Muscle layer of duodenum (tissue), 2 donors: ENCODE data around the gene CIPC.

Experiments
- H3K27ac ChIP-seq: one replicate; pipeline ENCODE4 v1.7.0; 2013; ENCODE audit warnings: mild to moderate bottlenecking, low read length
- H3K27me3 ChIP-seq: one replicate; pipeline ENCODE4 v1.7.0; 2013; ENCODE audit warnings: low read depth, mild to moderate bottlenecking, control low read depth, low read length
- H3K36me3 ChIP-seq, 2 donors: one replicate each; pipeline ENCODE4 v1.7.0; 2013; ENCODE audit warnings: low read length in 2 of 2, control low read depth in 1 of 2, mild to moderate bottlenecking in 1 of 2; ENCODE audit not compliant: insufficient read depth in 2 of 2, control insufficient read depth in 1 of 2
- H3K4me1 ChIP-seq, 2 donors: one replicate each; pipeline ENCODE4 v1.7.0; 2013; ENCODE audit warnings: low read length in 2 of 2, mild to moderate bottlenecking in 2 of 2, control low read depth in 1 of 2, moderate library complexity in 1 of 2; ENCODE audit not compliant: insufficient read depth in 2 of 2, control insufficient read depth in 1 of 2
- H3K4me3 ChIP-seq, 2 donors: one replicate each; pipeline ENCODE4 v1.7.0; 2013; ENCODE audit warnings: low read length in 2 of 2, low read depth in 1 of 2, mild to moderate bottlenecking in 1 of 2
- H3K9me3 ChIP-seq, 2 donors: one replicate each; pipeline ENCODE4 v1.7.0; 2013; ENCODE audit warnings: low read length in 2 of 2, control low read depth in 1 of 2, mild to moderate bottlenecking in 1 of 2; ENCODE audit not compliant: control insufficient read depth in 1 of 2
- donor health status: healthy.

The CIPC gene

GRCh38 chr14:77097700-77098528 lies at the start of gene CIPC:
TSS of gene CIPC (plus strand) at chr14:77098258. CDS start at chr14:77105709, 7,451 bp downstream.
- Histone ChIP-seq H3K4me1 (peaks cover 8 to 52% of the 10 kb centered on the region in 2 donors), H3K27me3 (no peaks in the 10 kb centered on the region), H3K9me3 (no peaks in the 10 kb centered on the region), H3K36me3 (peaks cover 0 to 5% of the 10 kb centered on the region in 2 donors), H3K4me3 (peak within 1 kb of the TSS; percentile 91 to 92), H3K27ac (peak within 1 kb of the TSS; percentile 98)

- Histone ChIP-seq H3K9me3 (peaks cover 0 to 3% of the 10 kb centered on the region in 2 donors), H3K27me3 (no peaks in the 10 kb centered on the region), H3K4me3 (no peak overlapping the region), H3K4me1 (peaks cover 4 to 5% of the 10 kb centered on the region in 2 donors), H3K36me3 (no peaks in the 10 kb centered on the region), H3K27ac (no peak overlapping the region)
These were observed 46.9 kb upstream of the CIPC start for GRCh38 chr14:77051116-77051515.

GRCh38 chr14:77052281-77053044 lies 45.6 kb upstream of the CIPC start:
- Histone ChIP-seq H3K27me3 (no peaks in the 10 kb centered on the region), H3K4me1 (peaks cover 0 to 5% of the 10 kb centered on the region in 2 donors), H3K9me3 (peaks cover 0 to 4% of the 10 kb centered on the region in 2 donors), H3K4me3 (no peak overlapping the region), H3K36me3 (no peaks in the 10 kb centered on the region), H3K27ac (peak overlapping the region; percentile 8)

GRCh38 chr14:77053046-77053841 lies 44.8 kb upstream of the CIPC start:
- no peak overlapping the region for H3K27ac ChIP-seq
- peaks cover 0 to 5% of the 10 kb centered on the region in 2 donors for H3K4me1 ChIP-seq
- no peaks in the 10 kb centered on the region for H3K27me3 ChIP-seq
- H3K36me3 ChIP-seq = no peaks in the 10 kb centered on the region
- H3K4me3 ChIP-seq = no peak overlapping the region
- H3K9me3 ChIP-seq = peaks cover 0 to 4% of the 10 kb centered on the region in 2 donors

GRCh38 chr14:77055306-77055705 lies 42.8 kb upstream of the CIPC start:
- no peaks in the 10 kb centered on the region for H3K27me3 ChIP-seq
- H3K4me3 ChIP-seq = no peak overlapping the region
- H3K9me3 ChIP-seq = peaks cover 0 to 4% of the 10 kb centered on the region in 2 donors
- peaks cover 0 to 5% of the 10 kb centered on the region in 2 donors for H3K4me1 ChIP-seq
- H3K36me3 ChIP-seq = no peaks in the 10 kb centered on the region
- H3K27ac ChIP-seq = no peak overlapping the region

- H3K4me1 ChIP-seq = peaks cover 0 to 5% of the 10 kb centered on the region in 2 donors
These were observed 42.1 kb upstream of the CIPC start for GRCh38 chr14:77055981-77056380.

GRCh38 chr14:77058117-77058516 lies 39.9 kb upstream of the CIPC start:
- Histone ChIP-seq H3K27me3 (no peaks in the 10 kb centered on the region), H3K4me1 (no peaks in the 10 kb centered on the region), H3K4me3 (no peak overlapping the region), H3K36me3 (no peaks in the 10 kb centered on the region), H3K9me3 (peaks cover 0 to 4% of the 10 kb centered on the region in 2 donors), H3K27ac (no peak overlapping the region)

More at GRCh38 chr14:77055981-77056380, 42.1 kb upstream of the CIPC start:
- Histone ChIP-seq H3K27ac (no peak overlapping the region), H3K9me3 (peaks cover 0 to 4% of the 10 kb centered on the region in 2 donors), H3K27me3 (no peaks in the 10 kb centered on the region), H3K36me3 (no peaks in the 10 kb centered on the region), H3K4me3 (no peak overlapping the region)

- no peak overlapping the region for H3K27ac ChIP-seq
- no peak overlapping the region for H3K4me3 ChIP-seq
- peaks cover 0 to 4% of the 10 kb centered on the region in 2 donors for H3K9me3 ChIP-seq
- no peaks in the 10 kb centered on the region for H3K4me1 ChIP-seq
- no peaks in the 10 kb centered on the region for H3K27me3 ChIP-seq
- no peaks in the 10 kb centered on the region for H3K36me3 ChIP-seq
These were observed 39.3 kb upstream of the CIPC start for GRCh38 chr14:77058785-77059184.

- H3K4me3 ChIP-seq = no peak overlapping the region
- H3K36me3 ChIP-seq = no peaks in the 10 kb centered on the region
- H3K4me1 ChIP-seq = no peaks in the 10 kb centered on the region
- H3K9me3 ChIP-seq = peaks cover 0 to 4% of the 10 kb centered on the region in 2 donors
- H3K27ac ChIP-seq = no peak overlapping the region
- H3K27me3 ChIP-seq = no peaks in the 10 kb centered on the region
These were observed 38.7 kb upstream of the CIPC start for GRCh38 chr14:77059276-77059915.

- H3K27me3 ChIP-seq = no peaks in the 10 kb centered on the region
- H3K4me1 ChIP-seq = no peaks in the 10 kb centered on the region
- H3K36me3 ChIP-seq = no peaks in the 10 kb centered on the region
- H3K27ac ChIP-seq = no peak overlapping the region
- no peak overlapping the region for H3K4me3 ChIP-seq
- no peaks in the 10 kb centered on the region for H3K9me3 ChIP-seq
These were observed 36.3 kb upstream of the CIPC start for GRCh38 chr14:77061630-77062257.
